NK-92 (cell line): ENCODE data around the gene CEP120.
"Not testable (repeated sequence)": the region's sequence is repeated elsewhere in the genome, so short reads cannot be mapped to it uniquely, and the experiment has no call there.

ENCODE experiments used
- DNase-seq: peaks from one replicate; lab custom pipeline; 2025; ENCODE audit not compliant: unreplicated experiment; lab: John Stamatoyannopoulos, UW

The CEP120 gene

GRCh38 chr5:123423278-123424149 is at the start of gene CEP120:
TSS of gene CEP120 (minus strand) at chr5:123423403. CDS start at chr5:123422998, 405 bp downstream.
- peak; percentile 81 for DNase-seq

- DNase-seq, result no peak
These were observed 49.1 kb upstream of the CEP120 start for GRCh38 chr5:123472150-123472924.

- DNase-seq, result no peak
These were observed 48.2 kb upstream of the CEP120 start for GRCh38 chr5:123471385-123471784.

GRCh38 chr5:123466839-123467238 is 43.6 kb upstream of the CEP120 start:
- DNase-seq, result not testable (repeated sequence)

GRCh38 chr5:123460296-123460729 is 37.1 kb upstream of the CEP120 start:
- DNase-seq, result no peak

- DNase-seq, result not testable (repeated sequence)
These were observed 35.8 kb upstream of the CEP120 start for GRCh38 chr5:123458994-123459393.

GRCh38 chr5:123456242-123456641 is 33.0 kb upstream of the CEP120 start:
- no peak for DNase-seq

GRCh38 chr5:123455640-123456039 is 32.4 kb upstream of the CEP120 start:
- no peak for DNase-seq

GRCh38 chr5:123455095-123455494 is 31.9 kb upstream of the CEP120 start:
- no peak for DNase-seq

- no peak for DNase-seq
These were observed 31.2 kb upstream of the CEP120 start for GRCh38 chr5:123454259-123454911.

- no peak for DNase-seq
These were observed 29.2 kb upstream of the CEP120 start for GRCh38 chr5:123452401-123452800.

- DNase-seq, result no peak
These were observed 27.8 kb upstream of the CEP120 start for GRCh38 chr5:123451047-123451446.

- no peak for DNase-seq
These were observed 27.4 kb upstream of the CEP120 start for GRCh38 chr5:123450640-123451039.

- no peak for DNase-seq
These were observed 26.9 kb upstream of the CEP120 start for GRCh38 chr5:123450114-123450513.

- DNase-seq, result no peak
These were observed 26.3 kb upstream of the CEP120 start for GRCh38 chr5:123449424-123449974.

GRCh38 chr5:123448743-123449142 is 25.5 kb upstream of the CEP120 start:
- DNase-seq, result no peak

GRCh38 chr5:123448017-123448617 is 24.9 kb upstream of the CEP120 start:
- no peak for DNase-seq

- no peak for DNase-seq
These were observed 20.8 kb upstream of the CEP120 start for GRCh38 chr5:123444016-123444415.

- no peak for DNase-seq
These were observed 18.2 kb upstream of the CEP120 start for GRCh38 chr5:123441408-123441807.

GRCh38 chr5:123440456-123441181 is 17.4 kb upstream of the CEP120 start:
- no peak for DNase-seq
